Measurements from ENCODE around the gene TAC3.

The TAC3 gene

GRCh38 chr12:56993346-56993745, 23.0 kb downstream of the TAC3 start:
- Mint-ChIP-seq H3K27me3 (ENCODE audit: low read depth) (no peaks in the 10 kb centered on the region), H3K4me1 (peaks cover 42% of the 10 kb centered on the region), H3K4me3 (no peak overlapping the region), H3K27ac (no peak overlapping the region), H3K36me3 (ENCODE audit: low read depth) (peaks cover 8% of the 10 kb centered on the region), H3K9me3 (no peaks in the 10 kb centered on the region)
- no peak for TF ChIP-seq CTCF (IDR thresholded peaks at IDR 0.05; ENCODE audit: unreplicated experiment in 3 of 3)

- Mint-ChIP-seq H3K4me3 (no peak overlapping the region), H3K27me3 (ENCODE audit: low read depth) (no peaks in the 10 kb centered on the region), H3K4me1 (peaks cover 36% of the 10 kb centered on the region), H3K36me3 (ENCODE audit: low read depth) (peaks cover 8% of the 10 kb centered on the region), H3K27ac (peak overlapping the region in 1 of 3 experiments; percentile 19), H3K9me3 (no peaks in the 10 kb centered on the region)
- no peak for TF ChIP-seq CTCF (IDR thresholded peaks at IDR 0.05; ENCODE audit: unreplicated experiment in 3 of 3)
Observed at GRCh38 chr12:56991319-56992246, 24.7 kb downstream of the TAC3 start.

GRCh38 chr12:56990648-56991318, 25.5 kb downstream of the TAC3 start:
- H3K4me1 Mint-ChIP-seq: peaks cover 32% of the 10 kb centered on the region
- TF ChIP-seq CTCF (IDR thresholded peaks at IDR 0.05; ENCODE audit: unreplicated experiment in 3 of 3): no peak
- H3K36me3 Mint-ChIP-seq (ENCODE audit: low read depth): peaks cover 2% of the 10 kb centered on the region
- H3K27me3 Mint-ChIP-seq (ENCODE audit: low read depth): no peaks in the 10 kb centered on the region
- H3K9me3 Mint-ChIP-seq: no peaks in the 10 kb centered on the region
- peak overlapping the region in 1 of 3 experiments; percentile 19 for H3K27ac Mint-ChIP-seq
- H3K4me3 Mint-ChIP-seq: no peak overlapping the region

- Mint-ChIP-seq H3K4me1 (peaks cover 32% of the 10 kb centered on the region), H3K36me3 (ENCODE audit: low read depth) (no peaks in the 10 kb centered on the region), H3K4me3 (no peak overlapping the region), H3K27me3 (ENCODE audit: low read depth) (no peaks in the 10 kb centered on the region), H3K27ac (no peak overlapping the region), H3K9me3 (no peaks in the 10 kb centered on the region)
- TF ChIP-seq CTCF (IDR thresholded peaks at IDR 0.05; ENCODE audit: unreplicated experiment in 3 of 3): no peak
Observed at GRCh38 chr12:56989861-56990610, 26.3 kb downstream of the TAC3 start.

GRCh38 chr12:56988207-56988739, 28.1 kb downstream of the TAC3 start:
- H3K4me3 Mint-ChIP-seq: no peak overlapping the region
- H3K27ac Mint-ChIP-seq: no peak overlapping the region
- H3K9me3 Mint-ChIP-seq: no peaks in the 10 kb centered on the region
- no peaks in the 10 kb centered on the region for H3K27me3 Mint-ChIP-seq (ENCODE audit: low read depth)
- TF ChIP-seq CTCF (IDR thresholded peaks at IDR 0.05; ENCODE audit: unreplicated experiment in 3 of 3): no peak
- no peaks in the 10 kb centered on the region for H3K36me3 Mint-ChIP-seq (ENCODE audit: low read depth)
- peaks cover 32% of the 10 kb centered on the region for H3K4me1 Mint-ChIP-seq
